SHP77 treated with DMSO at 0.1 percent for 48 hours (cell line): ENCODE results near the gene SLC38A7.

Experiments
- DNase-seq: peaks from one replicate; lab custom pipeline; 2025; lab: John Stamatoyannopoulos, UW

Gene SLC38A7

GRCh38 chr16:58636466-58636865 is 48.1 kb downstream of the SLC38A7 start:
- DNase-seq, result no peak

DNA sequence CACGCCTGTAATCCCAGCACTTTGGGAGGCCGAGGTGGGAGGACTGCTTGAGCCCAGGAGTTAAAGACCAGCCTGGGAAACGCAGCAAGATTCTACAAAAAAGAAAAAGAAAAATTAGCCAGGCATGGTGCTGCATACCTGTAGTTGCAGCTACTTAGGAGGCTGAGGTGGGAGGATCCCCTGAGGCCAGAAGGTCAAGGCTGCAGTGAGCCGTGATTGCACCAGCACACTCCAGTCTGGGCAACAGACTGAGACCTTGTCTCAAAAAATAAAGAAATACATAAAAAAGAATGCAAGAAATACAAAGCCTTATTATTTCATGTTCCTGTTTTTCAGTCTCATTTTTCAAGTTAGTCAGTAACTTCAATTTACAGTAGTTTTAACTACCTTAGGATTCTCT is 49.1 kb downstream of the SLC38A7 start:
- no peak for DNase-seq

- DNase-seq, result no peak
Measured at GRCh38 chr16:58634265-58634802, 50.2 kb downstream of the SLC38A7 start.

DNA sequence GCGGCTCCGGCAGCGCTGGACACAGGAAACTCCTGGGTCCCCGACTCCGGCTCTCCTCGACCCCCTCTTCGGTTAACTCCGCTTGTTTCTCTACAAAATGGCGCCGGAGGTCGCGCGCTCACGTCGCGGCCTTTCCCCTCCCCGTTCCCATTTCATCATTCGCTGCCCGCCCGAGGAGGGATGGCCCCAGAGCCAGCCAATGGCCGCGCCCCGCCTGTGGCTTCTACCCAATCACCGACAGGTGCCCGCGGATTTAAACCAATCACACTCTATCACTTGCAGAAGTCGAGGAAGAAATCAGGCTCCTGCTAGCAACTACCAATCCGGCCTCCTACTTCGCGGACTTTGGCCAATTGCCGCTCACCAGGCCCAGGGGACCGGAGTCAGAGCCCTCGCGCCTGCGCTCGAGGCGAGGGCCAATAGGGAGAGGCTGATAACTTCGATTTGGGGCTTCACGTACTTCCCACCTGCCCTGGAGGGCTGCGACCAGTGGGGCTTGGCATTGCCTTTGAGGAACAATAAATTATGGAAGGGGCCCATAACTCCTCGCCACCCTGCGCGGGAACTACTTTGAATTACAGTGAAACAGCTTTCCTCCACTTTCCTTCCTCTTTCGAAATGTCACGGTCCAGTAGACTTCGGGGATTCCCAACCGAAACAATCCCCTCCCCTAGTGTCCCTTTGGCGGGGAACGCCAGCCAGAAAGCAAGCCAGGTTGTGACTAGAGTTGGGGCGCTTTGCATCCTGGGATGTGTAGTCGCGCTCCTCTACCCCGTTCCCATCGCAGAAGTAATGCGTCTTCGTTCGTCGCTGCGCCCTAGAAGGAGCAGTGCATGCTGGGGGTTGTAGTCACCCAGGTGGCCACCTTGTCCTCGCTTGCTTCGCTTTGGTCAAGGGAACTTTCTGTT is 54.6 kb downstream of the SLC38A7 start, which contains the start of gene CNOT1:
Gene CNOT1, minus strand, starts transcription at position 94 of the 908 bp plus-strand sequence. CDS start 30,489 bp downstream, outside the sequence.
- DNase-seq, result peak; percentile 99

DNA sequence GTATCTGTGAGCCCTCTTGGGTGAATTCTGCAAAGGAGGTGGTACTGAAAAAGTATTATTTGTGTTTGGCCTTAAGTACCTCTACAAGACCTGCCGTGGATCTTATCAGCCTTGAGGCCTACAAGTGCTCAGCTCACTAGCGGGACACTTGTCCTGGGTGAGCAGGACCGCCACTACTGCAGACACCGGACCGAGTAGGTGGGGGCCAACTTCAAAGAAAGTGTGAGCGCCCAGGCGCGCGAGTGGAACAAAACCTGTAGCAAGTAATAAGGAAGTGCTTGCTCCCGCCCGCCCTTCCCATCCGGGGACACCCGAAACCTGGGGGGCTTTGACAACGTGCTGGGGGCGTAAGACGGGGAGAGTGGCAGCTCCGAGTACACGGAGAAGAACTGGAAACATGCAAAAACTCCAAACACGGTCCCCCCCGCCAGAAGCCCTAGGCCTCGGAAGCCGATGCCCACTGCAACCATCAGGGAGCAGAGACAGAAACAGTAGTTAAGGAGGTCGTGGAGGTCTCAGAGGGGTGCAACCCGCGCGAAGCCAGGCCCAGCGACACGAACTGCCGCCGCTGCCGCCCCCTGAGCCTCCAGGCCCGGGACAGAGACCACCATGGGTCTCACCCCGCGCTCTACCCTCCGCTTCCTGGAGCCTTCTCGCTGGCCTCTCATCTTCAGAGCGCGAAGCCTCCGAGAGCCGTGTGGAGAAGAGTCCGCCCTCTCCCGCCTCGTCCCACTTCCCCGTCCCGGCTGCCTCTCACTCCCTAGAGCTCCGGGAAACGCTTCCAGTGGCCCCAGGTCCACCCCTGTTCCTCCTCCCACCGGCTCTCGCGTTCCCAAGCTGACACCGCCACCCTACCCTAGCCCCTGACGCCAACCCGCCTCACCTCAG is 55.5 kb downstream of the SLC38A7 start:
- DNase-seq, result no peak

GRCh38 chr16:58624209-58624608 is 60.4 kb downstream of the SLC38A7 start:
- DNase-seq, result no peak

DNA sequence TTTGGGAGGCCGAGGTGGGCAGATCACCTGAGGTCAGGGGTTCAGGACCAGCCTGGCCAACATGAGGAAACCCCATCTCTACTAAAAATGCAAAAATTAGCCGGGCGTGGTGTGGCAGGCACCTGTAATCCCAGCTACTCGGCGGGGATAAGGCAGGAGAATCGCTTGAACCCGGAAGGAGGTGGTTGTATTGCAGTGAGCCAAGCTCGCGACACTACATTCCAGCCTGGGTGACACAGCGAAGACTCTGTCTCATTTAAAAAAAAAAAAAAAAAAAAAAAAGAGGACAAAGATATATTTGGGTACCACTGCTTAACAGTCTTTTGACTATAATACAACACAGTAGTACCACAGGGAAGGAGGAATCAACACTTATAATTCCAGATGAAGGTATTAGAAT is 64.2 kb downstream of the SLC38A7 start:
- DNase-seq, result no peak

DNA sequence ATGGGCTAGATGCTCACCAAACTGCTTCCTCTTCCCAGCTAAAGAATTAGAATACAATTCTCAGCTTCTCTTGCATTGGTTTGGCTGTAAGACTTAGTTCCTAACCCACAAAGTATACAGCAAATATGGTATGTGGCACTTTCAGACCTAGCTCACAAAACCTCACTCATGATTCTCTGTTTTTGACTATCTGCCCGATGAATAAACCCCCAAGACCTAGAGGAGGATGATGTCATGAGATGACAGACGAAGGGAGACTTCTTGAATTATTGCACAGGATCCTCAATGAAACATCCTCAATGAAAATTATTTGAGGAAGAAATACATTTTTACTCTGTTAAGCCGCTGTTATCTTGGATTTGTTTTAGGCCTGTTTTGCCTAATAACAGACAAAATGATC is 69.3 kb downstream of the SLC38A7 start:
- DNase-seq, result no peak
